Esophagus squamous epithelium (tissue), 4 donors: ENCODE measurements around the gene OR10V1.

Experiments used
- CTCF ChIP-seq, 6 experiments: fragments of 450-650 bp in 4 of 6; fragments of 200-600 bp in 2 of 6; sonication (generic) in 2 of 6; IDR thresholded peaks; one replicate each; pipeline ENCODE4 v1.5.1; 2016 to 2019; ENCODE audit warnings: antibody characterized with exemption in 6 of 6, mild to moderate bottlenecking in 4 of 6, moderate library complexity in 4 of 6
- POLR2A ChIP-seq, 4 donors: fragments of 450-650 bp; IDR thresholded peaks; one replicate each; pipeline ENCODE4 v1.6.1; 2017; ENCODE audit warnings: antibody characterized with exemption in 4 of 4, mild to moderate bottlenecking in 4 of 4, moderate library complexity in 3 of 4

- no peak for TF ChIP-seq CTCF (IDR thresholded peaks at IDR 0.05)
- no peak for TF ChIP-seq POLR2A (IDR thresholded peaks at IDR 0.05)
These were observed 5.9 kb upstream of the OR10V1 start for GRCh38 chr11:59719556-59719955.
